HuH-7.5 (cell line): Measurements from ENCODE around the gene ARF1.

ENCODE experiments used
- DNase-seq: peaks from one replicate; pipeline ENCODE4 v3.0.0; 2011; ENCODE audit warnings: low spot score

The ARF1 gene

DNA sequence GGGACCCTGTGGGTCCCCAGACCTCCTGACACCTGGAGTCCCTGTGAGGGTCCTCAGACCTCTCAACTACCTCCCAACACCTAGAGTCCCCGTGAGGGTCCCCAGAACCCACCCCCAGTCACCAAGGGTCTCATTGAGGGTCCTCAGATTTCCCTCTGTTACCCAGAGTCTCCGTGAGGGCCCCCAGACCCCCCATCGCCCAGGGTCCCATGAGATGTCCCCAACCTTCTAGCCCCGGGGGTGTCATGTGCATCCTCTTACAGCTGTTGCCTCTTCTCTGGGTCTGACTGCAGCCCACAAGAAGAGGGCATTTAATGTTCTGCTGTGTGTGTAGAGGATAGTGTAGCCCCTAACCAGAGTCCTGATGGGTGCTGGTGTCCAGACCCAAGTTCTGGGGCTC is 65.3 kb downstream of the ARF1 start:
- peak; percentile 3 for DNase-seq

DNA sequence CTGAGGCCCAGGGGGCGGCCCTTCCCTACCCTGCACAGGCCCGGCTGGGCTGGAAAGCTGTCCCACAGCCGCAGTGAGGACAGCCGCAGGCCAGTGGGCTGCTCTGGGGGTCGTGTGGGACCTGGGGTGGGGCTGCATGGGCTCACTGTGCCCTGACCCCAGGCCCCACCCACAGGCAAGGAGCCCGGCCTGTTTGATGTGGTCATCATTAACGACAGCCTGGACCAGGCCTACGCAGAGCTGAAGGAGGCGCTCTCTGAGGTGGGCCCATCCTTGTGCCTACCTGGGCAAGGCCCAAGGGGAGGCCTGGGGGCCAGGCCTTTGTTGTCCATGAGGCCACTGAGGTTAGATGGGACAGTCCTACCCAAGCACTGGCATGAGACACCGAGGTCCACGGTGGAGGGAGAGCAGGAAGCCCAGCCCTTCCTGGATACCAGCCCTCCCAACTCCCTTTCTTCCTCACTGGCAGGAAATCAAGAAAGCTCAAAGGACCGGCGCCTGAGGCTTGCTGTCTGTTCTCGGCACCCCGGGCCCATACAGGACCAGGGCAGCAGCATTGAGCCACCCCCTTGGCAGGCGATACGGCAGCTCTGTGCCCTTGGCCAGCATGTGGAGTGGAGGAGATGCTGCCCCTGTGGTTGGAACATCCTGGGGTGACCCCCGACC is 65.8 kb downstream of the ARF1 start:
- DNase-seq, result peak; percentile 7
